Tongue (tissue), 2 donors: ENCODE measurements around the gene KIAA0825. TPM values are rescaled to one million over a fixed set of nuclear protein-coding genes. Genes with fewer than 3 reads are reported as not detected.
"Not testable (repeated sequence)": the region's sequence is repeated elsewhere in the genome, so short reads cannot be mapped to it uniquely, and the experiment has no call there.

Experiments
- DNase-seq: peaks from one replicate; pipeline ENCODE4 v3.0.0-alpha.2; 2015
- total RNA-seq: library from RNA; depleted of rRNA; stranded (reverse); fragments of >200 nt; gene quantifications from one replicate; pipeline ENCODE4 v1.2.3, GENCODE V29; 2014

Gene KIAA0825
- total RNA-seq, 1 donor from 2014 or later = 13.1 TPM

DNA sequence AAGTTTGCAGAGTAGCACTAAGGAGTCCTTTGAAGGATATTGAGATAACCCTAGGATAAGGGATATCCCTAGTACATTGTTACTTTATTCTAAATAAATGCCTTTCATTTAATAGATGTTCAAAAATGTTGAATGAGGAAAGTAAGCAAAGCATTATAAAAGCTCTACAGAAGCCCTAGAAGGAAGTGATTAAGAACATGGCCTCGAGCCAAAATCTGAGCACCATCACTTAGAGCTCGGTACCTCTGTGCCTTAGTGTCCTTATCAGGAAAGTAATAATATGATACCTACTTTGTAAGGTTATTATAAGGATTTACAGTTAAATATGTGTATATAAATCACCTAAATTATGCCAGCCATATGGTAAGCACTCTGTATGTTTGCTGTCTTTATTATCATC, 242.6 kb downstream of the KIAA0825 start:
- DNase-seq = no peak

GRCh38 chr5:94374336-94374735, 244.1 kb downstream of the KIAA0825 start:
- no peak for DNase-seq

GRCh38 chr5:94367900-94368299, 250.5 kb downstream of the KIAA0825 start:
- no peak for DNase-seq

GRCh38 chr5:94366811-94367210, 251.6 kb downstream of the KIAA0825 start:
- DNase-seq = no peak

GRCh38 chr5:94362857-94363256, 255.5 kb downstream of the KIAA0825 start:
- DNase-seq = no peak

DNA sequence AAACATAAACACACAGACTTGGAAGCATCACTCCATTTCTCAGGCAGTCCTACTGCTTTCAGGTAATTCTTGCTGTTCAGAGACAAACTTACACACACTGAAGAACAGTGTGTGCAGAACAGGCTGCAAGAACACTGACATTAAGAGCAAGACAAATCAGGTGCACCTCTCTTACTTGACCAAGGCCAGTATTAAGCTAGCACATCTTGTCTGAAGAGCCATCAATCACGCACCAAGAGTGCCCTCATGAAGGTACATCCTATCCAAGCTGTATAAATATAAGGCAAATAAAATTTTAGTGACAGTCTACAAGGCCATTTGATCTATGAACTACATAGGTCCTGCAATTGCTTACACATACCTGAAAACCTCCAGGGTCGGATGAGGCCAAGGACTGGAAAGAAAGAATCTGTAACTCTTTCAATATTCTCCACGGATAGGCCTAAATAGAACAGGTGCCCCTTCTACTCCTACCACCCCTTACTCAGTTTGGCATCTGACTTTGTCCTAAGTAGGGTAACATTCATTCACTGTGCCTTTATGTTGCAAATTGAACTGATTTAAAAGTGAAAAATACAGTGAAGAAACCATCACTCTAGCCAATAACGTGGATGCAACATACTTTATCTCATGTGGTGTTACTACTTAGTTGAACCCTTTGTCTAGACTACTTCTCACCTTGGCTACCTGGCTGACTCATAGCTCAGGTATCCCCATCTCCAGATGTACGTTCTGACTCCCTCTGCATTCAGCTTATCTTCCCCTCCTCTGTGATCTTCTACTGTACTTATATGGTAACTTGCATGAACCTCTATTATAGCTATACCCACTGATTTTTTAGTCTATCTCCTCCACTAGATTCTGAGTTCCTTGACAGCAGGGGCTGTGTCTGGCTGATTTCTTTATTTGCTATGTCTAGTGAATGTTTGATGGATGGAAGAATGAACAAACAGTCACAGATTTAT, 256.3 kb downstream of the KIAA0825 start:
- DNase-seq = no peak

- DNase-seq = no peak
These were observed 257.2 kb downstream of the KIAA0825 start for GRCh38 chr5:94361161-94361560.

DNA sequence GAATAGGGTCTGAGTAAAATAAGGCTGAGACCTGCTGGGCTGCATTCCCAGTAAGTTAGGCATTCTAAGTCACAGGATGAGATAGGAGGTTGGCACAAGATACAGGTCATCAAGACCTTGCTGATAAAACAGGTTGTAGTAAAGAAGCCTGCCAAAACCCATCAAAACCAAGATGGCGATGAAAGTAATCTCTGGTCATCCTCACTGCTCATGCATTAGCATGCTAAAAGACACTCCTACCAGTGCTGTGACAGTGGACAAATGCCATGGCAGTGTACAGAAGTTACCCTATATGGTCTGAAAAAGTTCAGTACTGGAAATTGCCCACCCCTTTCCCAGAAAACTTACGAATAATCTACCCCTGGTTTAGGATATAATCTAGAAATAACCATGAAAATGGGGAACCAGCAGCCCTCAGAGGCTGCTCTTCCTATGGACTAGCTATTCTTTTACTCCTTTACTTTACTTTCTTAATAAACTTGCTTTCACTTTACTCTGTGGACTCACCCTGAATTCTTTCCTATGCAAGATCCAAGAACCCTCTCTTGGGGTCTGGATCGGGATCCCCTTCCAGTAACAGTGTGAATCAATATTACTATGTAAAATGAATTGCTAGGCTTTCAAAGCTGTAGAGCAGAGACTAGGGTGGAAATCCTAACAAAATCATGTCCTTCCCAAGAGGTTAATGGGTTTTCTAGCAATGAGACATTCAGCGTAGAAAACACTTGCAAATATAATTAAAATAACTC, 257.8 kb downstream of the KIAA0825 start:
- no peak for DNase-seq

- DNase-seq = no peak
These were observed 258.5 kb downstream of the KIAA0825 start for GRCh38 chr5:94359880-94360279.

DNA sequence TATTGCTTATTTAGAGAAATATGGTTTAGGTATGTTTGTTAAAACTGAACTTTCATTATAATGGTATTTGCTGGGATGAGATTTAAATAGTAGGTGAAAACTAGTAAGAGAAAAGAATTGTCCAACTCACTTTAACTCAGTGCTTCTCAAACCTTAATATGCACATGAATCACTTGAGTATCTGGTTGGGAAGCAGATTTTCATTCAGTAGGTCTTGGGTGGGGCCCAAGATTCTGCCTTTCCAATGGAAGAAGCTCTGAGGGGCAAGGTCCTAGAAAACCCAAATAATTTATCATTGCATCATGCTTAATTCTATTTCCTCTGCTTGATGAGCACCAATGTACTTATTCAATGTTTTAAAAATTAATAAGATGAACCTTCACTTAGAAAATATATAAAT, 262.6 kb downstream of the KIAA0825 start:
- no peak for DNase-seq

GRCh38 chr5:94354837-94355485, 263.4 kb downstream of the KIAA0825 start:
- DNase-seq = not testable (repeated sequence)

DNA sequence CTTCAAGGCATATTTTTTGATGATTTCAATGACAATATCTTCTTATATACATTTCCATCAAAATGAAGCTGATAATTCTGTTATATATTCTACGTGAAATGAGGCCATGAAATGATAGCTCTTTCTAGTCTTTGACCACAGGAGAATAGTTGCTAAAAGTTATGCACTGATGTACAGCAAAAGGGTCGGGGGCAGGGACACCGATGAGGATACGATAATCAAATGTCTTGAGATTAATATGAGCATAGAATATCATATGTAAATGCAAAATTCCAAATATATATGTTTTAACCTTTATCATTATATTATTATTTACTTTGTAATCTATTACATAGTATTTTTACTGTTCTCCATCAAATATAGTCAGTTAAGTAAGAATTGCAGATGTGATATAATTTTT, 264.8 kb downstream of the KIAA0825 start:
- DNase-seq = no peak

- no peak for DNase-seq
These were observed 271.3 kb downstream of the KIAA0825 start for GRCh38 chr5:94347130-94347529.

- DNase-seq = no peak
These were observed 273.1 kb downstream of the KIAA0825 start for GRCh38 chr5:94345257-94345656.

- DNase-seq = no peak
These were observed 280.8 kb downstream of the KIAA0825 start for GRCh38 chr5:94337617-94338016.

DNA sequence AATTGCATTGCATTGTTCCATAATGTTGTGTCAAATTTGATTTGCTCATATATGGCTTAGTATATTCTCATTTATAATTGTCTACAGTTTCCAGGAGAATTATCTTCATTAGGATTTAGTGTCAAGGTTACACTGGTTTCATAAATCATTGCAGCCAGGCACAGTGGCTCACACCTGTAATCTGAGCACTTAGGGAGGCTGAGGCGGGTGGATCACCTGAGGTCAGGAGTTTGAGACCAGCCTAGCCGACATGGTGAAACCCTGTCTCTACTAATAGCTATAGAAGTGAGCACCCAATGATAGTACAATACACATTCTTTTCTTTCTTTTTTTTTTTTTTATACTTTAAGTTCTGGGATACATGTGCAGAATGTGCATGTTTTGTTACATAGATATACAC, 282.5 kb downstream of the KIAA0825 start:
- no peak for DNase-seq

- DNase-seq = no peak
These were observed 289.3 kb downstream of the KIAA0825 start for GRCh38 chr5:94329115-94329514.

- DNase-seq = no peak
These were observed 291.8 kb downstream of the KIAA0825 start for GRCh38 chr5:94326586-94326985.

- no peak for DNase-seq
These were observed 301.2 kb downstream of the KIAA0825 start for GRCh38 chr5:94316916-94317838.

DNA sequence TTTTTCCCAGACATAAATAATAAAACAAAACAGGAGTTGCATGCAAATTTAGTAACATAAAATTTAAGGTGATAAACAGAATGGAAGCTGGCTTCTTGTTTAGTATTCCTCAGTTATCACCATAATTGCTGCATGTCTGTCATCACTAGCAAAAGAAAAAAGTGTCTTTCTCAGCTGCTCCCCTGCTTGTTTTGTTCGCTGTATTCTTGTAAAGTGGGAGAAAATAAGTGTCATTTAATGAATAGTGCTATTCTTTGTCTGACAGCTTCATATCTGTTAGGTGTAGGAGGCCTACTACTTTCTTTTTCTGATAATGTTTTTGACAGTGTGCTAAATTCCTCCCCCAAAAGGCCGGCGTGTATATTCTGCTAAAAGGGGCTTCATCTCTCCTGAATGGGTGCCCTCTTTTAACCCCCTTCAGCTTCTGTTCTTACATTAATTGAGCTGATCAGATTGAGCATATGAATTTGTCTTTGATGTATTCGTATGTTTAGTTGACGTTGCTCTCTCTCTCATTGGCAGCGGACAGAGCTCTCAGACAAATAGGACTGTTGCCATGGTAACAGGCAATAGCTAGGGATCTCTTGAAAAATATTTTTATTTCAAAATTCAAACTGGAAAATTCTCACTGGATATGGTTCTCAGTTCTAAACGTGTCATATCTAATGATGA, 303.8 kb downstream of the KIAA0825 start:
- DNase-seq = peak; percentile 10

- DNase-seq = no peak
These were observed 304.7 kb downstream of the KIAA0825 start for GRCh38 chr5:94313696-94314095.
